CD14-positive monocyte (primary cell): Measurements from ENCODE around the gene ACSM2B. TPM values are rescaled to one million over a fixed set of nuclear protein-coding genes. Genes with fewer than 3 reads are reported as not detected.
"Not testable (repeated sequence)": the region's sequence is repeated elsewhere in the genome, so short reads cannot be mapped to it uniquely, and the experiment has no call there.

ENCODE experiments used
- DNase-seq, 3 donors: peaks; one replicate each; pipeline ENCODE4 v3.0.0-alpha.2; 2011 to 2022
- H2AFZ ChIP-seq: 2 replicates; pipeline ENCODE4 v1.6.0; 2012; ENCODE audit warnings: mild to moderate bottlenecking, low read depth, low read length, inconsistent platforms; ENCODE audit not compliant: insufficient read depth, poor library complexity, severe bottlenecking
- H3K27ac ChIP-seq, 2 donors: 1 replicate in 1 of 2; 2 replicates in 1 of 2; pipeline ENCODE4 v1.5.1; 2012 to 2013; ENCODE audit warnings: low read length in 2 of 2, control low read depth in 1 of 2, inconsistent platforms in 1 of 2, low read depth in 1 of 2, mild to moderate bottlenecking in 1 of 2
- H3K27me3 ChIP-seq, 2 donors: one replicate each; pipeline versions ENCODE4 v1.6.0 to v1.6.1; 2011 to 2013; ENCODE audit warnings: low read length in 2 of 2; ENCODE audit not compliant: control insufficient read depth in 2 of 2, insufficient read depth in 2 of 2
- H3K36me3 ChIP-seq, 2 donors: replicated peaks in 1 of 2; 1 replicate in 1 of 2; 2 replicates in 1 of 2; pipeline versions ENCODE4 v1.5.1 to v1.6.1; 2012 to 2013; ENCODE audit warnings: low read length in 2 of 2, control low read depth in 1 of 2, inconsistent platforms in 1 of 2, mild to moderate bottlenecking in 1 of 2; ENCODE audit not compliant: insufficient read depth in 2 of 2, control insufficient read depth in 1 of 2
- H3K4me1 ChIP-seq, 2 donors: 1 replicate in 1 of 2; 2 replicates in 1 of 2; pipeline versions ENCODE4 v1.5.1 to v1.6.1; 2012 to 2013; ENCODE audit warnings: low read length in 2 of 2, control low read depth in 1 of 2, inconsistent platforms in 1 of 2, mild to moderate bottlenecking in 1 of 2, moderate library complexity in 1 of 2; ENCODE audit not compliant: insufficient read depth in 2 of 2, control insufficient read depth in 1 of 2
- H3K4me2 ChIP-seq: replicated peaks from 2 replicates; pipeline ENCODE3; 2012; ENCODE audit warnings: low read length, moderate library complexity, mild to moderate bottlenecking; ENCODE audit not compliant: poor library complexity, severe bottlenecking; ENCODE audit errors: extremely low read depth
- H3K4me3 ChIP-seq, 3 experiments: fragments of 200-600 bp in 1 of 3; sonication (generic) in 1 of 3; replicated peaks in 1 of 3; 1 replicate in 2 of 3; 2 replicates in 1 of 3; pipeline ENCODE4 v1.5.1; 2011 to 2013; ENCODE audit warnings: low read length in 3 of 3, mild to moderate bottlenecking in 3 of 3, control low read depth in 2 of 3, low read depth in 2 of 3, inconsistent platforms in 1 of 3, moderate library complexity in 1 of 3
- H3K79me2 ChIP-seq: 2 replicates; pipeline ENCODE4 v1.6.0; 2012; ENCODE audit warnings: mild to moderate bottlenecking, control low read depth, inconsistent platforms, low read length, moderate library complexity; ENCODE audit not compliant: insufficient read depth
- H3K9ac ChIP-seq: 2 replicates; pipeline ENCODE4 v1.6.0; 2017; ENCODE audit warnings: low read length, mild to moderate bottlenecking; ENCODE audit not compliant: insufficient read depth, poor library complexity, severe bottlenecking
- H3K9me3 ChIP-seq, 2 donors: replicated peaks in 1 of 2; 1 replicate in 1 of 2; 2 replicates in 1 of 2; pipeline versions ENCODE4 v1.5.1 to v1.6.1; 2012 to 2013; ENCODE audit warnings: low read length in 2 of 2, control low read depth in 1 of 2; ENCODE audit not compliant: control insufficient read depth in 1 of 2, insufficient read depth in 1 of 2
- H4K20me1 ChIP-seq: 2 replicates; pipeline ENCODE4 v1.6.0; 2012; ENCODE audit warnings: mild to moderate bottlenecking, low read length, control low read depth, moderate library complexity; ENCODE audit not compliant: insufficient read depth
- H3K27ac Mint-ChIP-seq, 7 donors: one replicate each; pipeline ENCODE4 v1.8.0; 2020; ENCODE audit warnings: mild to moderate bottlenecking in 7 of 7, mixed read lengths in 7 of 7, moderate library complexity in 6 of 7, inconsistent platforms in 2 of 7
- H3K27me3 Mint-ChIP-seq, 3 donors: one replicate each; pipeline ENCODE4 v1.8.0; 2021 to 2022; ENCODE audit warnings: low read depth in 3 of 3, mild to moderate bottlenecking in 3 of 3, mixed read lengths in 3 of 3, moderate library complexity in 3 of 3, inconsistent platforms in 1 of 3
- H3K36me3 Mint-ChIP-seq, 2 donors: one replicate each; pipeline ENCODE4 v1.8.0; 2020; ENCODE audit warnings: mixed read lengths in 2 of 2, inconsistent platforms in 1 of 2, mild to moderate bottlenecking in 1 of 2
- H3K4me1 Mint-ChIP-seq: one replicate; pipeline ENCODE4 v1.8.0; 2020; ENCODE audit warnings: mild to moderate bottlenecking, mixed read lengths
- H3K4me3 Mint-ChIP-seq, 2 donors: one replicate each; pipeline ENCODE4 v1.8.0; 2020; ENCODE audit warnings: mild to moderate bottlenecking in 2 of 2, mixed read lengths in 2 of 2, moderate library complexity in 1 of 2
- H3K9me3 Mint-ChIP-seq, 7 donors: one replicate each; pipeline ENCODE4 v1.8.0; 2020 to 2022; ENCODE audit warnings: mixed read lengths in 7 of 7, mild to moderate bottlenecking in 6 of 7, moderate library complexity in 6 of 7, inconsistent platforms in 2 of 7
- CTCF ChIP-seq: fragments of 200-600 bp; IDR thresholded peaks from one replicate; pipeline ENCODE4 v1.8.0; 2022; ENCODE audit warnings: antibody characterized with exemption, mild to moderate bottlenecking
- WGBS: methylation state at CpG from one replicate; pipeline ENCODE4 v1.1.5; 2013; ENCODE audit warnings: missing lambda C conversion rate; ENCODE audit not compliant: insufficient coverage; 5-methylcytosine and 5-hydroxymethylcytosine counted together
- intact Hi-C, 2 donors: fragments of 100-400 bp; cut with micrococcal nuclease; formaldehyde crosslinking; loops; one replicate each; pipeline versions ENCODE4 v1.15.0 to v1.15.1; 2023
- polyA plus RNA-seq, 3 donors: library from polyadenylated mRNA; depleted of rRNA in 1 of 3; unstranded in 2 of 3; stranded (reverse) in 1 of 3; fragments of 300-500 nt in 2 of 3; fragments of >200 nt in 1 of 3; fragmentation: Illumina TruSeq in 2 of 3; gene quantifications; 1 replicate in 2 of 3; 2 replicates in 1 of 3; pipeline ENCODE4 v1.2.3, GENCODE V29; 2012 to 2021

ACSM2B gene
- polyA plus RNA-seq, 3 donors = not detected

GRCh38 chr16:20538181-20538580, 38.0 kb downstream of the ACSM2B start:
- no peaks in the 10 kb centered on the region for H3K79me2 ChIP-seq
- no peak overlapping the region for H3K9ac ChIP-seq
- H3K4me1 ChIP-seq = no peaks in the 10 kb centered on the region
- no peak overlapping the region for H3K4me2 ChIP-seq
- Mint-ChIP-seq H3K9me3 (no peaks in the 10 kb centered on the region), H3K27me3 (peaks cover 0 to 2% (median 1%) of the 10 kb centered on the region in 3 donors), H3K4me1 (no peaks in the 10 kb centered on the region), H3K27ac (no peak overlapping the region), H3K36me3 (no peaks in the 10 kb centered on the region), H3K4me3 (no peak overlapping the region)
- H3K36me3 ChIP-seq = no peaks in the 10 kb centered on the region
- whole genome bisulfite sequencing = no CpG with 5 or more reads among the region's 1 CpG
- intact Hi-C loops = no loop called here
- H3K9me3 ChIP-seq = no peaks in the 10 kb centered on the region
- H3K27ac ChIP-seq = no peak overlapping the region
- TF ChIP-seq CTCF = no peak
- H3K27me3 ChIP-seq = no peaks in the 10 kb centered on the region
- no peak overlapping the region for H2AFZ ChIP-seq
- DNase-seq = no peak
- no peaks in the 10 kb centered on the region for H4K20me1 ChIP-seq
- no peak overlapping the region for H3K4me3 ChIP-seq

- intact Hi-C loops, H3K4me3 ChIP-seq, H3K9me3 Mint-ChIP-seq, H3K36me3 Mint-ChIP-seq, DNase-seq, H3K27ac Mint-ChIP-seq, H3K4me1 Mint-ChIP-seq, H2AFZ ChIP-seq, H3K79me2 ChIP-seq, H3K27ac ChIP-seq, H3K27me3 Mint-ChIP-seq, H3K27me3 ChIP-seq, H4K20me1 ChIP-seq, H3K4me1 ChIP-seq, H3K9me3 ChIP-seq, H3K9ac ChIP-seq, H3K4me2 ChIP-seq, H3K36me3 ChIP-seq, H3K4me3 Mint-ChIP-seq: not testable (repeated sequence)
- 100% methylated on average over 1 of the region's 1 CpG for WGBS
Measured at GRCh38 chr16:20536669-20537068, 39.5 kb downstream of the ACSM2B start.

GRCh38 chr16:20532284-20532792, 43.8 kb downstream of the ACSM2B start:
- H2AFZ ChIP-seq, H3K36me3 ChIP-seq, H3K79me2 ChIP-seq, H3K4me1 ChIP-seq, intact Hi-C loops, H3K9me3 ChIP-seq, H3K4me2 ChIP-seq, H3K9me3 Mint-ChIP-seq, DNase-seq, H3K27ac ChIP-seq, H3K27ac Mint-ChIP-seq, H3K27me3 ChIP-seq, H4K20me1 ChIP-seq, H3K4me3 ChIP-seq, H3K27me3 Mint-ChIP-seq, H3K4me3 Mint-ChIP-seq, H3K4me1 Mint-ChIP-seq, H3K9ac ChIP-seq, H3K36me3 Mint-ChIP-seq: not testable (repeated sequence)
- no CpG with 5 or more reads among the region's 3 CpGs for WGBS

GRCh38 chr16:20531795-20532194, 44.4 kb downstream of the ACSM2B start:
- H3K27me3 Mint-ChIP-seq, H3K4me2 ChIP-seq, H3K79me2 ChIP-seq, H3K27ac ChIP-seq, H3K4me3 Mint-ChIP-seq, DNase-seq, H3K36me3 ChIP-seq, H2AFZ ChIP-seq, H3K9me3 Mint-ChIP-seq, H4K20me1 ChIP-seq, H3K9ac ChIP-seq, H3K4me3 ChIP-seq, H3K9me3 ChIP-seq, H3K27me3 ChIP-seq, H3K36me3 Mint-ChIP-seq, H3K4me1 ChIP-seq, intact Hi-C loops, H3K27ac Mint-ChIP-seq, H3K4me1 Mint-ChIP-seq: not testable (repeated sequence)
- no CpG with 5 or more reads among the region's 13 CpGs for WGBS
